Osteocyte (in vitro differentiated cells): ENCODE results near the gene FGGY. TPM values are rescaled to one million over a fixed set of nuclear protein-coding genes. Genes with fewer than 3 reads are reported as not detected.

Experiments used
- DNase-seq: peaks from one replicate; pipeline ENCODE4 v3.0.0; 2021; ENCODE audit warnings: mixed read lengths; ENCODE audit not compliant: unreplicated experiment; ENCODE audit errors: extremely low spot score
- H3K27ac Mint-ChIP-seq: one replicate; pipeline ENCODE4 v1.8.0; 2021; ENCODE audit warnings: mild to moderate bottlenecking, mixed read lengths; ENCODE audit not compliant: unreplicated experiment
- H3K27me3 Mint-ChIP-seq: one replicate; pipeline ENCODE4 v1.8.0; 2021; ENCODE audit warnings: mixed read lengths; ENCODE audit not compliant: unreplicated experiment
- H3K36me3 Mint-ChIP-seq: one replicate; pipeline ENCODE4 v1.8.0; 2021; ENCODE audit warnings: mixed read lengths; ENCODE audit not compliant: unreplicated experiment
- H3K4me1 Mint-ChIP-seq: one replicate; pipeline ENCODE4 v1.8.0; 2021; ENCODE audit warnings: mixed read lengths; ENCODE audit not compliant: unreplicated experiment
- H3K4me3 Mint-ChIP-seq: one replicate; pipeline ENCODE4 v1.8.0; 2021; ENCODE audit warnings: mild to moderate bottlenecking, moderate library complexity, mixed read lengths; ENCODE audit not compliant: unreplicated experiment
- H3K9me3 Mint-ChIP-seq: one replicate; pipeline ENCODE4 v1.8.0; 2021; ENCODE audit warnings: mixed read lengths; ENCODE audit not compliant: unreplicated experiment
- CTCF ChIP-seq: fragments of 200-600 bp; sonication (generic); IDR thresholded peaks from 2 replicates; pipeline ENCODE4 v1.5.0; 2021; ENCODE audit warnings: antibody characterized with exemption, mild to moderate bottlenecking, moderate library complexity
- total RNA-seq: library from RNA; stranded (reverse); gene quantifications from 2 replicates; pipeline ENCODE4 v1.2.1, GENCODE V29; 2021

Gene FGGY
- total RNA-seq, 1 donor from 2014 or later, result 9.1 TPM

- H3K36me3 Mint-ChIP-seq, result no peaks in the 10 kb centered on the region
- peaks cover 2% of the 10 kb centered on the region for H3K4me1 Mint-ChIP-seq
- DNase-seq, result no peak
- H3K9me3 Mint-ChIP-seq, result no peaks in the 10 kb centered on the region
- no peak overlapping the region for H3K4me3 Mint-ChIP-seq
- no peak for TF ChIP-seq CTCF
- no peaks in the 10 kb centered on the region for H3K27me3 Mint-ChIP-seq
- H3K27ac Mint-ChIP-seq, result no peak overlapping the region
Observed at GRCh38 chr1:59354709-59355337, 57.9 kb downstream of the FGGY start.

- TF ChIP-seq CTCF, result no peak
- H3K27ac Mint-ChIP-seq, result no peak overlapping the region
- H3K36me3 Mint-ChIP-seq, result no peaks in the 10 kb centered on the region
- no peaks in the 10 kb centered on the region for H3K27me3 Mint-ChIP-seq
- no peak overlapping the region for H3K4me3 Mint-ChIP-seq
- H3K9me3 Mint-ChIP-seq, result no peaks in the 10 kb centered on the region
- DNase-seq, result no peak
- peaks cover 6% of the 10 kb centered on the region for H3K4me1 Mint-ChIP-seq
Observed at GRCh38 chr1:59355361-59355760, 58.5 kb downstream of the FGGY start.

- Mint-ChIP-seq H3K9me3 (no peaks in the 10 kb centered on the region), H3K27ac (no peak overlapping the region), H3K4me3 (no peak overlapping the region), H3K4me1 (peaks cover 7% of the 10 kb centered on the region), H3K36me3 (no peaks in the 10 kb centered on the region), H3K27me3 (no peaks in the 10 kb centered on the region)
- no peak for TF ChIP-seq CTCF
- no peak for DNase-seq
Observed at GRCh38 chr1:59356627-59357026, 59.7 kb downstream of the FGGY start.

- no peak for TF ChIP-seq CTCF
Observed at GRCh38 chr1:59357645-59358320, 60.9 kb downstream of the FGGY start.

GRCh38 chr1:59359325-59359724 lies 62.4 kb downstream of the FGGY start:
- Mint-ChIP-seq H3K27me3 (no peaks in the 10 kb centered on the region), H3K9me3 (no peaks in the 10 kb centered on the region), H3K4me1 (peaks cover 7% of the 10 kb centered on the region), H3K4me3 (no peak overlapping the region), H3K27ac (no peak overlapping the region), H3K36me3 (no peaks in the 10 kb centered on the region)
- no peak for DNase-seq
- no peak for TF ChIP-seq CTCF

More at GRCh38 chr1:59357645-59358320, 60.9 kb downstream of the FGGY start:
- no peaks in the 10 kb centered on the region for H3K36me3 Mint-ChIP-seq
- no peak overlapping the region for H3K4me3 Mint-ChIP-seq
- H3K4me1 Mint-ChIP-seq, result peaks cover 7% of the 10 kb centered on the region
- DNase-seq, result no peak
- no peaks in the 10 kb centered on the region for H3K9me3 Mint-ChIP-seq
- H3K27me3 Mint-ChIP-seq, result no peaks in the 10 kb centered on the region
- H3K27ac Mint-ChIP-seq, result no peak overlapping the region
